GM18499 (cell line): Measurements from ENCODE around the gene JAKMIP2.
"Not testable (repeated sequence)": the region's sequence is repeated elsewhere in the genome, so short reads cannot be mapped to it uniquely, and the experiment has no call there.

Source experiments
- ATAC-seq: cut with Tn5 transposase; IDR thresholded peaks from one replicate; pipeline ENCODE4 v1.9.1; 2021; ENCODE audit warnings: moderate number of reproducible peaks; ENCODE audit not compliant: insufficient read depth, unreplicated experiment

JAKMIP2 gene

DNA sequence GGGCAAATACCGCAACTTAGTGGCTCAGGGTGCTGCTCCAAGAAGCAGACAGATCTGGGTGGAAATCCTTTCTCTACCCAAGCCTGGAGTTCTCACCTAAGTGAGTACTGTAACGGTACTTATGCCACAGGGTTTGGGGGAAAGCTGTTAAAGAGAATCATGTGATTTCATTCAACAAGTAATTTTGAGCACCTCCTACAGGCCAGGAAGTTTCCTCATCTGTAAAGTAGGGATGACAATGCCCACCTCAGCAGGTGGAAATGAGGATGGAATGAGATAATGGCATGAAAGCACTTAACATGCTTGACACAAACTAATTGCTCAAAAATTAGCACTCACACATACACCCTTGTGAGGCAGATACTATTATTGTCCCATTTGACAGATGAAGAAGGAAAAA lies 114.1 kb downstream of the JAKMIP2 start:
- no peak for ATAC-seq

DNA sequence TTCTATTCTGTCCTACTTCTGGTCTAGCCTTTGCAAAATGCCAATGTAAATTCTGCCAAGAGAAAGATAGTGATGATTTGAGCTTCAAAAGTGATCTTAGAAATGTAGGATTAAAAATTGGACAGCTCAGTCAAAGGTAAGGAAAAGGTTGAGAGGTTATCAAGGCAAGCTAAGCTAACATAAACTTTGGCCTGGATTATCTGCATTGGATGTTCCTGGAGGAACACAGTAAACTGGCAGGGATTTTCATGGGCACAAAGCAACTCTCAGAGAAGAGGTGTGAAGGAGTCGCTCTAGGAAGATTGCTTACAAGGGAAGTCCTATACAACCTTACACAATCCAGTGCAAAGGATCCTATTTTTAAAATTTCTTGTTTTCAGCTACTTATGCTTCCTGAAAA lies 115.2 kb downstream of the JAKMIP2 start:
- ATAC-seq = no peak

DNA sequence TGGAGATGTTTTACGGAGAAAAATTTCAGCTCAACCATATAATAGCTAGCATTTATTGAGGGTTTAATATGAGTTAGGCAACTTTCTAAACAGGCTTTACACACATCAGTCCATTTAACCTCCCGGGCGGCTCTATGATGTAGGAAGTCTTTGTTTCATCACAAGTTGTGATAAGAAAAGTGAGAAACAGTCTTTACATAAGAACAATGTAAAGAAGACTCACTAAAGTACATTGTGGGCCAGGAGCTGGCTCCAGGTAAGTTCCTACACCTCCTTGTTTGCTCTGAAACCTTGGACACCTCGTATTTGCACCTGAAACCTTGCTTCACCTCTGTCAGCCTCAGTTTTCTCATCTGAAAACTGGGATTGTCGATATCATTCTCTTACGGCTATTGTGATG lies 116.1 kb downstream of the JAKMIP2 start:
- no peak for ATAC-seq

DNA sequence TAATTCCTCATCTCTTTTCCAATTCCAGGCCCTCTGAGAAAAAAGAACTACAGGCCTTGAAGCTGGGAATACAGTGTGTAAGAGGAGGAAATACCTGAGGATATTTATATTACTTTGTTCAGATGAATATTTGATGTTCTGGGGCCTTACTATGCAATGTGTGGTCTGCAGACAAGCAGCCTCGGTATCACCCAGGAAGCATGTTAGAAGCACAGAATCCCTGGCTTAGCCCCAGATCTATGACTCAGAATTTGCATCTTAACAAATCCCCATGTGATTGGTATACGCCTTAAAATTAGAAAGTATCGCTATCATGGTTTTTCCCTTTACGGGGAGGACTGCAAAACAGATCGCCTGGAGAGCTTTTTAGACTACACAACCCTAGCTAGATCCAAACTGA lies 121.0 kb downstream of the JAKMIP2 start:
- ATAC-seq = no peak

DNA sequence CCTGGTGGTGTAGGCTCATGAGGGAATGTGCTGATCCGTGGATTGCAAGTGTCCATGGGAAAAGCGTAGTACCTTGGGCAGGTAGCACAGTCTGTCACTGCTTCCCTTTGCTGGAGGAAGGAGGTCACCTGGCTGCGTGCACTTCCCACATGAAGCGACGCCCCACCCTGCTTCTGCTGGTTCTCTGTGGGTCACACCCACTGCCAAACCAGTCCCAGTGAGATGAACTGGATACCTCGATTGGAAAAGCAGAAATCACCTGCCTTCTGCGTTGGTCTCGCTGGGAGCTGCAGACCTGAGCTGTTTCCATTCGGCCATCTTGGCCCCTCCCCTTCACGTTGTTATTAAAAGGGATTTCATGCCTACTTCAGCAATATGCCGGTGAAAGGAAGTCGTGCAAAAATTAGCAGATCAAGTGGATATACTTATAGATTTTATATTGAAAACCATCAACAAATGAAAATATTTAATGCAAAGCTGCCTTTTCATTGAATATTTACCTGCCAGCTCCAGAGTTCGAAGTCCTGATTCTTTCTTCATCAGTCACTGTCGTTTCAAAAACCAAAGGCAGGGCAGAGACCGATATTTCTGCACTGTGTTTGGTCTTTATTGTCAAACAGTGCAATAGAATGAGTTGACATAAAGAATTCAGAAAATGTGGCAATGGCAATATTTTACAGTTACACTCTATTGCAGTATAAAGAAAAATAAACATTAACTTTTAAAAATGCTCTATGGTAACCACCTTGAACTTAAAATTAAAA lies 123.2 kb downstream of the JAKMIP2 start:
- ATAC-seq = no peak

DNA sequence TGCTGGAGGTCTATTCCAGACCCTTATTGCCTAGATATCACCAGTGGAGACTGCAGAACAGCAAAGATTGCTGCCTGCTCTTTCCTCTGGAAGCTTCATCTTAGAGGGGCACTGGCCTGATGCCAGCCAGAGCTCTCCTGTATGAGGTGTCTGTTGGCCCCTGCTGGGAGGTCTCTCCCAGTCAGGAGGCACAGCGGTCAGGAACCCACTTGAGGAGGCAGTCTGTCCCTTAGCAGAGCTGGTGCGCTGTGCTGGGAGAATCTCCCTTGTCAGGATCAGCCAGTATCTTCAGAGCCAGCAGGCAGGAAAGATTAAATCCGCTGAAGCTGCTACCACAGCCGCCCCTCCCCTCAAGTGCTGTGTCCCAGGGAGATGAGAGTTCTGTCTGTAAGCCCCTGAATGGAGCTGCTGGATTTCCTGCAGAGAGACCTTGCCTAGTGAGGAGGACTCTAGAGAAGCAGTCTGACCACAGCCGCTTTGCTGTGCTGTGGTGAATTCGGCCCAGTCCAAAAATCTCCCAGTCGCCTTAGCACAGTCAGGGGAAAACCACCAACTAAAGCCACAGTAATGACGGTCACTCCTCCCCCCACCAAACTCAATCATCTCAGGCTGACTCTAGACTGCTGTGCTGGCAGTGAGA lies 124.1 kb downstream of the JAKMIP2 start:
- no peak for ATAC-seq

- no peak for ATAC-seq
These were observed 133.9 kb downstream of the JAKMIP2 start for GRCh38 chr5:147648597-147648996.

GRCh38 chr5:147645197-147645596 lies 137.3 kb downstream of the JAKMIP2 start:
- no peak for ATAC-seq

GRCh38 chr5:147644460-147644859 lies 138.1 kb downstream of the JAKMIP2 start:
- ATAC-seq = no peak

DNA sequence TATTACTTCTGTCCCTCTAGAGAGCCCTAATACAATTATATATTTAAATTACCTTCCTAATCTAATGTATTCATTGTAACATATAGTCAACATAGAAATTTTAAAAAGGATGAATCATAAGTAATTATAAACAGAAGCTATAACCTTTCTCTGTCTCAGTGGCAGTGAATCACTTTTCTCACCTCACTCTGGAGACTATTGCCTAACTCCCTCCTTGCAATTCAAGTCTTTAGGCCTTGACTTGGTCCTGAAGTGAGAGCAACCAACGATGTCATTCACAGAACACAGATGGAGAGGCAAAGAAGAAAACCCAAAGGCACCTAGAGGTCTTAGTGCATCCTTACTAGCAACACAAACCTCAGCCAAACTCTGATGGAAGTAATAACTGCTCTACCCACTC lies 139.4 kb downstream of the JAKMIP2 start:
- no peak for ATAC-seq

- no peak for ATAC-seq
These were observed 139.9 kb downstream of the JAKMIP2 start for GRCh38 chr5:147642666-147643065.

DNA sequence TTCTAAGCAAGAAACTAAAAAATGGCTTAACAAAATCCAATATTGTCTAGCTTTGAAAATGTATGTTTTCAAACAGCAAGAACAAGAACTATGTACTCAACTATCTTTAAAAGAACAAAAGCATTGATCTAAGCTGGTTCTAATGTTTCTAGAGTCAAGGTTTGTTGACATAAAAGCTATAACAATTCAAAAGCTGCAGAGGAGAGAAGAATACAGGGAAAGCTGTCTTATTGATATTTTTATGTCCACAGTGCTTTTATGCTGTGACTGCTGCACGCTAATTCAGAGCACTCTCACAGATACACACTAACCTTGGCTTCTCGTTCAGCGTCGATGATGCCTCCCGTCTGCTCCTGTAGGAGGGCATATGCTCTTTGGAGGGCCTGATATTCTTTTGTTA lies 143.2 kb downstream of the JAKMIP2 start:
- ATAC-seq = no peak

GRCh38 chr5:147636729-147636984 lies 145.9 kb downstream of the JAKMIP2 start:
- ATAC-seq = no peak

DNA sequence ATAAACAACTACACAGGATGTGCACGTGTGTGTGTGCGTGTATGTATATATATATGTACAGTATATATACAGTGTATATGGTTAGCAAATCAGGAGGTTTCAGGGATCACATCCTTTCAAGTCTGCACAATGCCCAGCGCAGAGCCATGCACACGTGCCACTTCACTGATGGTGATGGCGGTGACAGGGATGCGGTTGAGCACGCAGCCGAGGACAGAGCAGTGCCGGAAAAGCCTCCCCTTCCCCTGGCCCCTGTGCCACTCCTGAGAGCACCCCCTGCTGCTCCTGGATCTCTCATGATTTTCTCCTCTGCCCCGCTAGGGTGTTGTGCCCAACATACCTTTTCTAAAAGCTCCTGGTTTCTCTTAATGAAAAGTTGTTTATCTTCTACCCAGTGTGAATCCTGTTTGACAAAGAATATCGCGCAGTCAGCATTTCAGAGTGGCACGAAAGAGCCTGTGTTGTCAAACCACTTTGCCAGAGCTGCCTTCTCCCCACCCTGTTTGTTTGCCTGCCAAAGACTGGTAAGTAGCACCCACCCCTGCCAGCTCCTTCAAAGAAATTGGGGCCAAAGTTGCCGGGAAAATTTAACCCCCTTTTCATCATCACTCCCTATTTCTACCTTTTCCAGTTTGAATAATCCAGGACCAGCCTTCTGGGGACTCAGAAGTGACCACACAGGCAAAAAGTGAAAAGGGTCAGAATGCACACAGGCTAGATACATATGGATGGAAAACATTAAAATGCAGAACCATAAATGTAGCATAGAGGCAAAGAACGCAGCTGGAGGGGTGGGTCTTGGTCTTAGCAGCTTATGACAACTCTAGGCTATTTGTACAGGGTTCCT lies 146.4 kb downstream of the JAKMIP2 start:
- no peak for ATAC-seq

GRCh38 chr5:147635439-147635838 lies 147.1 kb downstream of the JAKMIP2 start:
- ATAC-seq = not testable (repeated sequence)

DNA sequence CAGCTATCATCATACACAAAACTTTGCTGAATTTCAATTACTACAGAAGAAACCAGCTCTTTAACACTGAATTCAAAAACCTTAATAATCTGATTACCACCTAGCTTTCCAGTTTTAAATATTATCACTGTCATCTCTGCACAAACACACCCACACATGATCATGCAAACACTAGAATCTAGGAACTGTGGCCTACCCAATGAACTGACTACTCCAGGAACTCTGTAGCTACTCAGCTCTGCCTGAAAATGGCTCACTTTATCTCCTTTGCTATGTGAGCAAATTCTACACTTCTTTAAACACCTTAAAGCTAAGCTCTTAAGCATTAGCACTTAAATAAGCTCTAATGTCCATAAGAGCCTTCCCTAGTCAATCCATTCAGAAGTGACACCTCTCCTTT lies 149.4 kb downstream of the JAKMIP2 start:
- no peak for ATAC-seq

DNA sequence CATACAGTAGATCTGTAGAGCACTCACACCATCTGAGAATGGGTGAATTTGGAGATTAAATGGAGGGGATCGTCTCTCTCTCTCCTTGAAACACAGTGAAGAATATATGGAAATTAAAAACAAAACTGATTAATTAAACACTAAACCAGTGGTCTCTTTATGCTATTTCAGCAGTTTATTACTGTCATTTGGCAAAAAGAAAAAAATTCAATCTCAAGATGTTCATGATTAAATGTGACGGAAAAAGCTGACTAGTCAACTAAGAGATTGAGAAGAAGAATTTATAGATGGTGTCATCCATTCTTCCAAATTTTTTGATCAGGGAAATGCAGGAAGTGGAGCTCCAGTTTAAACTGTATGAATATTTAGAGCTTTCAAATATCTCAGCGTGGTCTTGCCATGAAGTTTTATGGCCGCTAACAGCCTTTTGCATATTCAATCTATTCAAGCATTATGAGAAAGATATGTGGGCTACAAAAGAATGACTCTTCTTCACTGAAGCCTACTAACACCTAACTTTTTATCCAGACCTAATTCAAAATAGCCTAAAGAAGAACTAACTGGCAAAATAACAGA lies 151.0 kb downstream of the JAKMIP2 start:
- ATAC-seq = no peak

DNA sequence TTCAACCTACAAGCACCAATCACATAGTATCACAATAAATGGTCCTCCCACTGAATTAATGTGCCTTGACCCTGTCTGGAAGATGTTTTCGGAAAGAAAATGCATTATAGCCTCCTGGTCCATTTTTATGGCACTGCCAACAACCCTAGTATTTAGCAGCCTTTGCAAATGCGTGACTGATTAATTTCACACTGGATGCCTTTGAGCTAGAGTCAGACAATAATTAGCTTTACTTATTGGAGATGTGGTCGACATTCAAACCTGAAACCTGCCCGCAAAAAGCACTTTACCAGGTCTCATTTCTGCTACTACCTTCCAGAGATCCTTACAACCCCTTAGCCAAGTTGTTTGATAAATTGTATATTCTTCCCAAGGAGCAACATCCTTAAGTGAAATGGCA lies 153.3 kb downstream of the JAKMIP2 start:
- ATAC-seq = no peak

DNA sequence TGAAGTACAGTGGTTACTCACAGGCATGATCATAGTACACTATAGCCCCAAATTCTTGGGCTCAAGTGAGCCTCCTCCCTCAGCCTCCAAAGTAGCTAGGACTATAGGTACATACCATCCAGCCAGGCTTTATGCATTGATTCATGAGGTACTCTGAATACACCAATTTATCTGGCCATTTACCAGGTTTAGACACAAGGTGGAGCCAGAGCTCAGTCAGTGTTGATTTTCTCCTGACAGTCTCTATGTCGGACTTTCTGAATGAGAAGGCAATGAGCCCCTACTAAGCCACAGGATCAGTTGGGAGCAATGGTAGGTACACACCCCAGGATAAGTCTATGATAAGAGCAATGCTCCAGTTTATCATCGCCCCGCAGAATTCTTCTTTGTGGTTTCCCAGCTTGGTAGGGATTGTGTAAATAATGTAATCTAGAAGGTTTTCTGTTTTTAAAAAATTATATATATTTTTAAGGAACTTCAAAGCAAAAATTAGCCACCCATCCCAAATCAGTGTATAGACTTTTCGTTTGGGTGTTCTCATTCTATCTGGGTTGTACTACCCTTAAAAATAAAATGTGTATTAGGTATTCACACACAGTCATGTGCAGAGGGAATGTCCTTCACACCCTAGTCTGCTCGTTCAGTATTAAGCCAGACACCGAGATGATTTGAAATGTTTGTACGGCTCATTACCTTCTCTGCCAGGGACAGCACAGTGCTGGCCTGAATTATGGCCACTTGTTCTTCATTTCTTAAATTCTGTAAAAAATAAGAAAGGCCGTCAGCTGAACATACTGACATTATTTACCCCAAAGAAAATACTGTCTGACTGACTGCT lies 154.3 kb downstream of the JAKMIP2 start:
- ATAC-seq = peak; percentile 80

DNA sequence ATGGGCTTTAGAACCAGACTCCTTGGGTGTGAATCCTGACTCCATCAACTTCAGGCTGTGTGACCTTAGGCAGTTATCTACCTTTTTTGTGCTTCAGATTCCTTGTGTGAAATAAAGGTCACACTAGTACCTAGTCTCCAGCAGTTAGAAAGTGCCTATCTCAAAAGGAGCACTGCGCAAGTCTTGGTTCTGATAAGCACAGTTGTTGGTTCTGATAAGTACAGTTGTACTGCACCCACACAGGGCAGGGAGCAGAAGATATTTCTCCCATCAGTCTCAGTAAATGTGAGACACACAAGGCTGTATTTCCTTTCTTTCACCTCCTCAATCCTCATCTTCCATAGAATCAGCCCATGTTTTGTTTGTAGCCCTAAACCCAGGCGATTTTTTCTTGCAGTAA lies 156.1 kb downstream of the JAKMIP2 start:
- no peak for ATAC-seq
